GM12874 (cell line): ENCODE measurements around the gene ENTREP3.

Experiments
- CTCF ChIP-seq: IDR thresholded peaks from 2 replicates; pipeline ENCODE4 v1.5.1; 2011; ENCODE audit warnings: low read depth, mild to moderate bottlenecking, control low read depth, low read length, moderate library complexity; ENCODE audit not compliant: insufficient read depth

Gene ENTREP3

GRCh38 chr1:155255243-155256007 lies at the start of gene ENTREP3:
Gene ENTREP3 (minus strand): TSS chr1:155255483. CDS start chr1:155254877, 606 bp downstream.
- TF ChIP-seq CTCF = no peak

GRCh38 chr1:155304558-155305063 lies 49.3 kb upstream of the ENTREP3 start:
- TF ChIP-seq CTCF = no peak

- TF ChIP-seq CTCF = no peak
Measured at GRCh38 chr1:155301342-155301841, 46.1 kb upstream of the ENTREP3 start, which contains the start of gene PKLR. Gene PKLR (minus strand): TSS chr1:155301438. CDS start chr1:155301395, 43 bp downstream.

GRCh38 chr1:155300553-155301329 lies 45.5 kb upstream of the ENTREP3 start:
- TF ChIP-seq CTCF = no peak

GRCh38 chr1:155300024-155300423 lies 44.7 kb upstream of the ENTREP3 start:
- no peak for TF ChIP-seq CTCF

GRCh38 chr1:155297384-155297783 lies 42.1 kb upstream of the ENTREP3 start:
- no peak for TF ChIP-seq CTCF

GRCh38 chr1:155296661-155297060 lies 41.4 kb upstream of the ENTREP3 start:
- no peak for TF ChIP-seq CTCF
